Measurements from ENCODE around the gene PRG3.

DNA sequence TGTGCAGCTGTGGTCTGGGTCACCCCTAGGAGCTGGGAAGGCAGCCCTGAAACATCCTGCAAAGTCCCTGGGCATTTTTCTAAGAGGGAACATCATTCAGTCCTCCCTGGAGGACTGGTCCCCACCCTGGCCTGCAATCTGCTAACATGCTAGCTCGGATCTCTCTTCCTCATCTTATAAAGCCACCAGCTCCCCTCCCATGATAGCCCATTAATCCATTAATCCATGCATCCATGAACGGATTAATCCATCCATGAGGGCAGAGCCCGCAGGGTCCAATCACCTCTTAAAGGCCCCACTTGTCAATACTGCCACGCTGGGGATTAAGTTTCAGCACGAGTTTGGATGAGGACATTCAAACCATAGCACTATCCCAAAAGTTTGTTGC is 12.1 kb downstream of the PRG3 start:
- TF ChIP-seq EZH2 (IDR thresholded peaks at IDR 0.05; ENCODE audit: insufficient read depth, poor library complexity, severe bottlenecking) (no peak), EZH2phosphoT487 (IDR thresholded peaks at IDR 0.05; ENCODE audit: insufficient read depth, low read depth) (no peak)
